K562 (cell line): ENCODE data around the gene SERPINB3. TPM values are rescaled to one million over a fixed set of nuclear protein-coding genes. Genes with fewer than 3 reads are reported as not detected.

Experiments
- ATAC-seq: fragments of 200-7000 bp; cut with Tn5 transposase; 3 replicates; pipeline ENCODE4 v1.9.1; 2020; ENCODE audit warnings: moderate library complexity
- BruUV-seq: library from RNA; stranded (reverse); fragments of 400-500 nt; replicated peaks from 2 replicates; lab custom pipeline; 2021; lab: Mats Ljungman, UMichigan
- CTCF ChIA-PET: fragments of 300-600 bp; formaldehyde crosslinking; extraction: SDS; loops from one replicate; lab custom pipeline; 2021; ENCODE audit warnings: low intra/inter-chr PET ratio; lab: Yijun Ruan, JAX
- POLR2A ChIA-PET: fragments of 300-600, 350-650 bp; sonication (Branson Sonifier 250); formaldehyde crosslinking; extraction: SDS; loops from one replicate; lab custom pipeline; 2021; ENCODE audit warnings: antibody characterized with exemption, inconsistent platforms; lab: Yijun Ruan, JAX
- DNase-seq, 4 experiments: peaks; one replicate each; pipeline versions ENCODE4 v3.0.0 to v3.0.0-alpha.2; 2011 to 2018; ENCODE audit warnings: low spot score in 3 of 4, mixed read lengths in 3 of 4; ENCODE audit errors: extremely low read depth in 1 of 4
- FAIRE-seq: peaks from 2 replicates; lab custom pipeline; 2011; peaks lifted over from hg19 to GRCh38; lab: Jason Lieb, UNC
- H2AFZ ChIP-seq: 2 replicates; pipeline ENCODE4 v1.6.0; 2011; ENCODE audit warnings: low read depth, low read length, control low read depth, inconsistent platforms
- H3K27ac ChIP-seq: fragments of 200-600 bp; 3 replicates; pipeline ENCODE4 v1.8.0; 2011; ENCODE audit warnings: low read depth, mild to moderate bottlenecking, control low read depth, inconsistent platforms, low read length, moderate library complexity, mixed read lengths; ENCODE audit errors: extremely low read depth
- H3K27me3 ChIP-seq, 2 experiments: fragments of 300-600 bp in 1 of 2; 2 replicates in 1 of 2; 3 replicates in 1 of 2; pipeline versions ENCODE4 v1.6.0 to v1.8.0; 2011; ENCODE audit warnings: inconsistent platforms in 2 of 2, low read length in 2 of 2, mild to moderate bottlenecking in 1 of 2, mixed read lengths in 1 of 2, moderate library complexity in 1 of 2; ENCODE audit not compliant: control insufficient read depth in 2 of 2, insufficient read depth in 2 of 2
- H3K36me3 ChIP-seq: fragments of 300-600 bp; 3 replicates; pipeline ENCODE4 v1.8.0; 2011; ENCODE audit warnings: mild to moderate bottlenecking, low read length, inconsistent platforms; ENCODE audit not compliant: control insufficient read depth, insufficient read depth
- H3K4me1 ChIP-seq, 2 experiments: fragments of 200-600 bp in 1 of 2; replicated peaks in 1 of 2; 2 replicates in 1 of 2; 3 replicates in 1 of 2; pipeline versions ENCODE4 v1.5.1 to v1.8.0; 2011; ENCODE audit warnings: inconsistent platforms in 2 of 2, low read length in 2 of 2, mild to moderate bottlenecking in 1 of 2, mixed read lengths in 1 of 2, moderate library complexity in 1 of 2; ENCODE audit not compliant: control insufficient read depth in 2 of 2, insufficient read depth in 2 of 2
- H3K4me2 ChIP-seq: 2 replicates; pipeline ENCODE4 v1.6.1; 2011; ENCODE audit warnings: low read length, control low read depth, inconsistent platforms, mixed read lengths; ENCODE audit not compliant: insufficient read depth
- H3K4me3 ChIP-seq: fragments of 200-600 bp; sonication (generic), shearing (Covaris generic); 2 replicates; pipeline ENCODE4 v1.5.1; 2016; ENCODE audit warnings: control low read depth, inconsistent platforms
- H3K79me2 ChIP-seq: fragments of 200-600 bp; 3 replicates; pipeline ENCODE4 v1.8.0; 2011; ENCODE audit warnings: low read length, inconsistent platforms; ENCODE audit not compliant: control insufficient read depth, insufficient read depth
- H3K9ac ChIP-seq, 2 experiments: 2 replicates each; pipeline versions ENCODE4 v1.6.0 to v1.6.1; 2011; ENCODE audit warnings: low read depth in 2 of 2, low read length in 2 of 2, control low read depth in 1 of 2, inconsistent platforms in 1 of 2, mild to moderate bottlenecking in 1 of 2, mixed read lengths in 1 of 2; ENCODE audit not compliant: insufficient read depth in 1 of 2
- H3K9me1 ChIP-seq: one replicate; pipeline ENCODE4 v1.6.0; 2011; ENCODE audit warnings: inconsistent platforms, mild to moderate bottlenecking, low read length, moderate library complexity; ENCODE audit not compliant: control insufficient read depth, insufficient read depth
- H3K9me3 ChIP-seq: replicated peaks from 2 replicates; pipeline ENCODE4 v1.5.1; 2011; ENCODE audit warnings: low read depth, low read length, inconsistent platforms; ENCODE audit not compliant: control insufficient read depth, insufficient read depth
- H4K20me1 ChIP-seq: replicated peaks from 2 replicates; pipeline ENCODE4 v1.6.1; 2011; ENCODE audit warnings: low read length, inconsistent platforms, mixed read lengths; ENCODE audit not compliant: control insufficient read depth, insufficient read depth
- BHLHE40 ChIP-seq: IDR thresholded peaks from 2 replicates; pipeline ENCODE4 v1.6.1; 2011; ENCODE audit warnings: low read length, improper control_type of control experiment
- CXXC5 ChIP-seq: fragments of 250-450 bp; sonication (Bioruptor Pico); IDR thresholded peaks from 2 replicates; pipeline ENCODE4 v1.8.0; 2022; ENCODE audit warnings: inconsistent platforms, mild to moderate bottlenecking, moderate library complexity
- ERF ChIP-seq: fragments of 450-650 bp; formaldehyde crosslinking; IDR thresholded peaks from 2 replicates; pipeline ENCODE4 v1.4.0; 2020; ENCODE audit warnings: mild to moderate bottlenecking, mixed read lengths
- EWSR1 ChIP-seq: fragments of 450-650 bp; IDR thresholded peaks from 2 replicates; pipeline ENCODE4 v1.6.1; 2018; ENCODE audit warnings: borderline replicate concordance, mild to moderate bottlenecking, low read depth, moderate library complexity; ENCODE audit not compliant: partially characterized antibody
- EZH2 ChIP-seq: IDR thresholded peaks from 2 replicates; pipeline ENCODE4 v1.6.1; 2012; ENCODE audit warnings: low read depth, mild to moderate bottlenecking, inconsistent platforms, low read length, borderline replicate concordance
- GTF2E2 ChIP-seq: fragments of 200-800 bp; sonication (Bioruptor generic); IDR thresholded peaks from 2 replicates; pipeline ENCODE4 v1.6.1; 2016; ENCODE audit warnings: missing genetic modification characterization, missing compliant biosample characterization
- HNRNPH1 ChIP-seq: fragments of 200-400 bp; formaldehyde crosslinking; optimal IDR thresholded peaks from 2 replicates; pipeline ENCODE3; 2017; ENCODE audit warnings: low read depth, mild to moderate bottlenecking, low read length, moderate library complexity
- SREBF2 ChIP-seq: sonication (generic); formaldehyde crosslinking; IDR thresholded peaks from 2 replicates; pipeline ENCODE4 v1.4.0; 2020; ENCODE audit warnings: mild to moderate bottlenecking, missing genetic modification reagents
- ZKSCAN1 ChIP-seq: fragments of 150-350 bp; IDR thresholded peaks from 2 replicates; pipeline ENCODE4 v1.6.1; 2016; ENCODE audit warnings: low read depth, low read length
- WGBS: fragments of 100-300 bp; shearing (Covaris generic); methylation state at CpG from one replicate; pipeline ENCODE4 v1.1.6; 2016; ENCODE audit warnings: low coverage, mixed read lengths; ENCODE audit not compliant: insufficient coverage; ENCODE audit errors: missing lambda C conversion rate; 5-methylcytosine and 5-hydroxymethylcytosine counted together
- in situ Hi-C: fragments of 300-500 bp; cut with MboI; formaldehyde crosslinking; loops from 4 replicates; pipeline ENCODE4 v1.15.0; 2018; ENCODE audit warnings: inconsistent platforms, mixed read lengths
- intact Hi-C: fragments of 100-400 bp; cut with micrococcal nuclease; formaldehyde crosslinking; loops from 2 replicates; pipeline ENCODE4 v1.14.2; 2022
- polyA plus RNA-seq, 8 experiments: library from polyadenylated mRNA; depleted of rRNA in 4 of 8; stranded (reverse) in 5 of 8; unstranded in 3 of 8; fragments of >200 nt; fragmentation: Nextera tagmentation in 2 of 8; fragmentation: Illumina TruSeq in 1 of 8; extraction: Ambion mirVana in 2 of 8; extraction: Trizol in 1 of 8; gene quantifications; 2 replicates each; pipeline versions ENCODE4 v1.2.1 to v1.2.3, GENCODE V29; 2011 to 2014; ENCODE audit warnings: inconsistent platforms in 1 of 8, missing spikeins in 1 of 8
- total RNA-seq, 7 experiments: library from RNA; depleted of rRNA in 6 of 7; stranded (reverse); fragments of >200 nt in 6 of 7; fragmentation: Illumina TruSeq in 2 of 7; extraction: Trizol in 2 of 7; gene quantifications; 2 replicates each; pipeline versions ENCODE4 v1.2.1 to v1.2.3, GENCODE V29; 2011 to 2021; ENCODE audit warnings: low replicate concordance in 1 of 7
- TF ChIP-seq, protein P1 (sequence below): sonication (generic); formaldehyde crosslinking; IDR thresholded peaks from 2 replicates; pipeline ENCODE4 v1.8.1; 2023; ENCODE audit warnings: mild to moderate bottlenecking, missing genetic modification reagents
- TF ChIP-seq, protein P2 (sequence below): fragments of 450-650 bp; formaldehyde crosslinking; IDR thresholded peaks from 2 replicates; pipeline ENCODE4 v1.4.0; 2020; ENCODE audit warnings: mild to moderate bottlenecking, moderate library complexity
- TF ChIP-seq, protein P3 (sequence below): fragments of 250-450 bp; sonication (Bioruptor Pico); IDR thresholded peaks from 2 replicates; pipeline ENCODE4 v1.5.0; 2020; ENCODE audit warnings: mild to moderate bottlenecking, borderline replicate concordance

The SERPINB3 gene
- total and polyA plus RNA-seq, 9 of the 15 experiments (the other 6 are each of a cell fraction or from before 2014, with no cell fraction given) = not detected

DNA sequence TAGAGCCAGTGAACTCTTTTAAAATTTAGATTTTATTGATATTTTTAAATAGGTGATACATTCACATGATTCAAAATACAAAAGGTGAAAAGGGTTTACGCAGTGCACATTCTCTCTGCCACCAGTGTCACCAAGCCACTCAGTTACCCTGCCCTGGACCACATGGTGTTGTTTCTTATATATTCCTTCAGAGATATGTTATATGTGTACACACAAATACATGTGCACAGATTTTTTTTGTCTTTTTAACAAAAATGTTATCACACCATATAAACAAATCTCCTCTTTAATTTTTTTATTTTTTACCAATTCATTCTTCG lies 43.8 kb downstream of the SERPINB3 start:
- FAIRE-seq = no peak
- Histone ChIP-seq H3K9ac (no peak overlapping the region), H3K79me2 (no peaks in the 10 kb centered on the region), H2AFZ (no peak overlapping the region), H3K36me3 (no peaks in the 10 kb centered on the region), H3K9me3 (no peaks in the 10 kb centered on the region), H3K9me1 (no peaks in the 10 kb centered on the region), H3K4me2 (no peak overlapping the region), H3K27me3 (no peaks in the 10 kb centered on the region), H3K27ac (no peak overlapping the region), H3K4me1 (no peaks in the 10 kb centered on the region), H4K20me1 (no peaks in the 10 kb centered on the region), H3K4me3 (no peak overlapping the region)
- intact Hi-C loops (no loop called here), in situ Hi-C loops (no loop called here)
- no TSS peak for BruUV-seq
- no peak for DNase-seq
- 8% methylated on average over 2 of the region's 2 CpGs for WGBS
- no peak for ATAC-seq
- TF ChIP-seq EZH2 (no peak), GTF2E2 (tag) (no peak), SREBF2 (CRISPR knock-in tag) (no peak), EWSR1 (no peak), CXXC5 (CRISPR knock-in tag) (no peak), HNRNPH1 (no peak), ZKSCAN1 (no peak), ERF (CRISPR knock-in tag) (no peak), BHLHE40 (no peak)
- TF ChIP-seq, protein P1, sequence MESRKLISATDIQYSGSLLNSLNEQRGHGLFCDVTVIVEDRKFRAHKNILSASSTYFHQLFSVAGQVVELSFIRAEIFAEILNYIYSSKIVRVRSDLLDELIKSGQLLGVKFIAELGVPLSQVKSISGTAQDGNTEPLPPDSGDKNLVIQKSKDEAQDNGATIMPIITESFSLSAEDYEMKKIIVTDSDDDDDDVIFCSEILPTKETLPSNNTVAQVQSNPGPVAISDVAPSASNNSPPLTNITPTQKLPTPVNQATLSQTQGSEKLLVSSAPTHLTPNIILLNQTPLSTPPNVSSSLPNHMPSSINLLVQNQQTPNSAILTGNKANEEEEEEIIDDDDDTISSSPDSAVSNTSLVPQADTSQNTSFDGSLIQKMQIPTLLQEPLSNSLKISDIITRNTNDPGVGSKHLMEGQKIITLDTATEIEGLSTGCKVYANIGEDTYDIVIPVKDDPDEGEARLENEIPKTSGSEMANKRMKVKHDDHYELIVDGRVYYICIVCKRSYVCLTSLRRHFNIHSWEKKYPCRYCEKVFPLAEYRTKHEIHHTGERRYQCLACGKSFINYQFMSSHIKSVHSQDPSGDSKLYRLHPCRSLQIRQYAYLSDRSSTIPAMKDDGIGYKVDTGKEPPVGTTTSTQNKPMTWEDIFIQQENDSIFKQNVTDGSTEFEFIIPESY (CRISPR knock-in tag) = no peak
- TF ChIP-seq, protein P2, sequence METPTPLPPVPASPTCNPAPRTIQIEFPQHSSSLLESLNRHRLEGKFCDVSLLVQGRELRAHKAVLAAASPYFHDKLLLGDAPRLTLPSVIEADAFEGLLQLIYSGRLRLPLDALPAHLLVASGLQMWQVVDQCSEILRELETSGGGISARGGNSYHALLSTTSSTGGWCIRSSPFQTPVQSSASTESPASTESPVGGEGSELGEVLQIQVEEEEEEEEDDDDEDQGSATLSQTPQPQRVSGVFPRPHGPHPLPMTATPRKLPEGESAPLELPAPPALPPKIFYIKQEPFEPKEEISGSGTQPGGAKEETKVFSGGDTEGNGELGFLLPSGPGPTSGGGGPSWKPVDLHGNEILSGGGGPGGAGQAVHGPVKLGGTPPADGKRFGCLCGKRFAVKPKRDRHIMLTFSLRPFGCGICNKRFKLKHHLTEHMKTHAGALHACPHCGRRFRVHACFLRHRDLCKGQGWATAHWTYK = no peak
- TF ChIP-seq, protein P3, sequence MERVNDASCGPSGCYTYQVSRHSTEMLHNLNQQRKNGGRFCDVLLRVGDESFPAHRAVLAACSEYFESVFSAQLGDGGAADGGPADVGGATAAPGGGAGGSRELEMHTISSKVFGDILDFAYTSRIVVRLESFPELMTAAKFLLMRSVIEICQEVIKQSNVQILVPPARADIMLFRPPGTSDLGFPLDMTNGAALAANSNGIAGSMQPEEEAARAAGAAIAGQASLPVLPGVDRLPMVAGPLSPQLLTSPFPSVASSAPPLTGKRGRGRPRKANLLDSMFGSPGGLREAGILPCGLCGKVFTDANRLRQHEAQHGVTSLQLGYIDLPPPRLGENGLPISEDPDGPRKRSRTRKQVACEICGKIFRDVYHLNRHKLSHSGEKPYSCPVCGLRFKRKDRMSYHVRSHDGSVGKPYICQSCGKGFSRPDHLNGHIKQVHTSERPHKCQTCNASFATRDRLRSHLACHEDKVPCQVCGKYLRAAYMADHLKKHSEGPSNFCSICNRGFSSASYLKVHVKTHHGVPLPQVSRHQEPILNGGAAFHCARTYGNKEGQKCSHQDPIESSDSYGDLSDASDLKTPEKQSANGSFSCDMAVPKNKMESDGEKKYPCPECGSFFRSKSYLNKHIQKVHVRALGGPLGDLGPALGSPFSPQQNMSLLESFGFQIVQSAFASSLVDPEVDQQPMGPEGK (CRISPR knock-in tag) = no peak
- CTCF ChIA-PET = no interaction called here
- POLR2A ChIA-PET = no interaction called here
